KMS-11 (cell line): Measurements from ENCODE around the gene LCA5L.

Experiments used
- H2AFZ ChIP-seq: fragments of 200-600 bp; sonication (generic); 2 replicates; pipeline ENCODE4 v1.6.1; 2016; ENCODE audit warnings: antibody characterized with exemption, mixed run types, low read depth
- H3K27ac ChIP-seq: fragments of 200-600 bp; sonication (generic); 2 replicates; pipeline ENCODE4 v1.6.1; 2016; ENCODE audit warnings: mild to moderate bottlenecking, mixed run types
- H3K27me3 ChIP-seq: fragments of 200-600 bp; sonication (generic); 2 replicates; pipeline ENCODE4 v1.6.1; 2017; ENCODE audit warnings: mild to moderate bottlenecking, low read depth, mixed run types, moderate library complexity; ENCODE audit not compliant: insufficient read depth
- H3K36me3 ChIP-seq: fragments of 200-600 bp; sonication (generic); 2 replicates; pipeline ENCODE4 v1.6.1; 2017; ENCODE audit warnings: mild to moderate bottlenecking, mixed run types; ENCODE audit not compliant: insufficient read depth
- H3K4me1 ChIP-seq: fragments of 200-600 bp; sonication (generic); 2 replicates; pipeline ENCODE4 v1.6.1; 2016; ENCODE audit warnings: mild to moderate bottlenecking, low read depth, mixed run types; ENCODE audit not compliant: poor library complexity, severe bottlenecking
- H3K4me2 ChIP-seq: fragments of 200-600 bp; sonication (generic); 2 replicates; pipeline ENCODE4 v1.7.0; 2016; ENCODE audit warnings: mild to moderate bottlenecking, mixed run types
- H3K4me3 ChIP-seq: fragments of 200-600 bp; sonication (generic); IDR thresholded peaks from 2 replicates; pipeline ENCODE4 v1.6.1; 2017; ENCODE audit warnings: low read depth, low read length, mixed read lengths; ENCODE audit not compliant: insufficient read depth
- H3K79me2 ChIP-seq: fragments of 200-600 bp; sonication (generic); 2 replicates; pipeline ENCODE4 v1.6.1; 2016; ENCODE audit warnings: low read depth, mixed run types; ENCODE audit not compliant: insufficient read depth
- H3K9ac ChIP-seq: fragments of 200-600 bp; sonication (generic); 2 replicates; pipeline ENCODE4 v1.6.1; 2016; ENCODE audit warnings: mild to moderate bottlenecking, mixed run types
- H4K20me1 ChIP-seq: fragments of 200-600 bp; sonication (generic); 2 replicates; pipeline ENCODE4 v1.6.1; 2016; ENCODE audit warnings: mild to moderate bottlenecking, mixed run types; ENCODE audit not compliant: insufficient read depth
- TF ChIP-seq, protein P1 (sequence below): fragments of 200-600 bp; sonication (generic); conservative IDR thresholded peaks from 2 replicates; pipeline ENCODE4 v1.6.1; 2017; ENCODE audit warnings: low read depth, mild to moderate bottlenecking, antibody characterized with exemption, low read length, moderate library complexity, mixed read lengths

LCA5L gene

GRCh38 chr21:39392981-39393380 lies 52.6 kb downstream of the LCA5L start:
- TF ChIP-seq, protein P1, sequence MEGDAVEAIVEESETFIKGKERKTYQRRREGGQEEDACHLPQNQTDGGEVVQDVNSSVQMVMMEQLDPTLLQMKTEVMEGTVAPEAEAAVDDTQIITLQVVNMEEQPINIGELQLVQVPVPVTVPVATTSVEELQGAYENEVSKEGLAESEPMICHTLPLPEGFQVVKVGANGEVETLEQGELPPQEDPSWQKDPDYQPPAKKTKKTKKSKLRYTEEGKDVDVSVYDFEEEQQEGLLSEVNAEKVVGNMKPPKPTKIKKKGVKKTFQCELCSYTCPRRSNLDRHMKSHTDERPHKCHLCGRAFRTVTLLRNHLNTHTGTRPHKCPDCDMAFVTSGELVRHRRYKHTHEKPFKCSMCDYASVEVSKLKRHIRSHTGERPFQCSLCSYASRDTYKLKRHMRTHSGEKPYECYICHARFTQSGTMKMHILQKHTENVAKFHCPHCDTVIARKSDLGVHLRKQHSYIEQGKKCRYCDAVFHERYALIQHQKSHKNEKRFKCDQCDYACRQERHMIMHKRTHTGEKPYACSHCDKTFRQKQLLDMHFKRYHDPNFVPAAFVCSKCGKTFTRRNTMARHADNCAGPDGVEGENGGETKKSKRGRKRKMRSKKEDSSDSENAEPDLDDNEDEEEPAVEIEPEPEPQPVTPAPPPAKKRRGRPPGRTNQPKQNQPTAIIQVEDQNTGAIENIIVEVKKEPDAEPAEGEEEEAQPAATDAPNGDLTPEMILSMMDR, result no peak
- Histone ChIP-seq H3K79me2 (peaks cover 1% of the 10 kb centered on the region; the same call in 1 of the 2 replicates), H4K20me1 (no peaks in the 10 kb centered on the region), H3K4me2 (no peak overlapping the region), H3K27ac (no peak overlapping the region), H3K27me3 (no peaks in the 10 kb centered on the region), H2AFZ (no peak overlapping the region), H3K4me3 (no peak overlapping the region), H3K36me3 (peaks cover 6% of the 10 kb centered on the region; the same call in 1 of the 2 replicates), H3K9ac (no peak overlapping the region), H3K4me1 (no peaks in the 10 kb centered on the region)

DNA sequence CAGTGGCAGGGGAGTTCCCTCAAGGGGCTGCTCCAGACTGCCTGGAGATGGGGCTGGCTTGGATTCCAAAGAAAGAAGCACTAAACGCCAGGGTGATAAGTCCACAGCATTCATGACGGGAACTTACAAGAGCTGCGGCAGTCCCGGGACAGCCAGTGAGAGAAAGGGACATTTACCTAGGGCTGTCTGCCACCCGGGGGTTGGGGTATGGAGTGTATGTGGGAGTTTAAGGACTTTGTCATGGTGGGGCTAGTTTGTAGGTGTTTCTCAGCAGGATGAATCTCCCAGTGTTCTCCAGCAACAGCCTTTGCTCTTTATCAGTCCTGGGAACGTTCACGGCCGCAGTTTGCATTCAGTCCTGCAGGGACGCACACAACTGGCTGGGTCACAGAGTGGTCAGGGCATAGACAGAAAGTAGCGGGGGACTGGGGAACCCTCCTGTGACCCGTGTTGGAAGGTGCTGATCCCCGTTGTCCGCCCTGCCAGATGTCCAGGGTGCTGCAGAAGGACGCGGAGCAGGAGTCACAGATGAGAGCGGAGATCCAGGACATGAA lies 55.3 kb downstream of the LCA5L start:
- no peak overlapping the region for H2AFZ ChIP-seq
- TF ChIP-seq, protein P1, result no peak
- H3K79me2 ChIP-seq, result peaks cover 4% of the 10 kb centered on the region; the same call in 1 of the 2 replicates
- no peaks in the 10 kb centered on the region for H3K4me1 ChIP-seq
- H4K20me1 ChIP-seq, result no peaks in the 10 kb centered on the region
- H3K27me3 ChIP-seq, result no peaks in the 10 kb centered on the region
- no peak overlapping the region for H3K4me2 ChIP-seq
- H3K4me3 ChIP-seq, result no peak overlapping the region
- H3K27ac ChIP-seq, result no peak overlapping the region
- H3K36me3 ChIP-seq, result peaks cover 6% of the 10 kb centered on the region; the same call in 1 of the 2 replicates
- no peak overlapping the region for H3K9ac ChIP-seq

DNA sequence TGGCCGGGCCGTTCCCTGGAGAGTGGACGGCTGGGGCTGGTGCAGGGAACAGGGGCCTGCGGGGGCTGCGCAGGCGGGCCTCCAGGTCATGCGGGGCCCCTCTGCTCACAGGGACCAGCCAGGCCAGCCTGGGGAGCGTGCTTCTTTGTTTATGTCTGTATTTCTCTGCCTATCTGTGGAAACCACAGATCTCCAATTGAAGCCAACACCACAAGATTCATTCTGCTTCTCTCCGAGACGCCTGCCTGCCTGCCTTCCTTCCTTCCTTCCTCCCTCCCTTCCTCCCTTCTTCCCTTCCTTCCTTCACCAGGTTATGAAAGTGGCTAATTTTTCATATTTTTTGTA lies 56.8 kb downstream of the LCA5L start:
- Histone ChIP-seq H2AFZ (peak overlapping the region; percentile 52; the same call in 1 of the 2 replicates), H4K20me1 (no peaks in the 10 kb centered on the region), H3K4me3 (no peak overlapping the region), H3K27ac (no peak overlapping the region), H3K79me2 (peaks cover 4% of the 10 kb centered on the region; the same call in 1 of the 2 replicates), H3K9ac (no peak overlapping the region), H3K4me2 (peak overlapping the region; percentile 77; the same call in 1 of the 2 replicates), H3K27me3 (no peaks in the 10 kb centered on the region), H3K4me1 (no peaks in the 10 kb centered on the region), H3K36me3 (no peaks in the 10 kb centered on the region)
- TF ChIP-seq, protein P1, result no peak; the same call in 1 of the 2 replicates

DNA sequence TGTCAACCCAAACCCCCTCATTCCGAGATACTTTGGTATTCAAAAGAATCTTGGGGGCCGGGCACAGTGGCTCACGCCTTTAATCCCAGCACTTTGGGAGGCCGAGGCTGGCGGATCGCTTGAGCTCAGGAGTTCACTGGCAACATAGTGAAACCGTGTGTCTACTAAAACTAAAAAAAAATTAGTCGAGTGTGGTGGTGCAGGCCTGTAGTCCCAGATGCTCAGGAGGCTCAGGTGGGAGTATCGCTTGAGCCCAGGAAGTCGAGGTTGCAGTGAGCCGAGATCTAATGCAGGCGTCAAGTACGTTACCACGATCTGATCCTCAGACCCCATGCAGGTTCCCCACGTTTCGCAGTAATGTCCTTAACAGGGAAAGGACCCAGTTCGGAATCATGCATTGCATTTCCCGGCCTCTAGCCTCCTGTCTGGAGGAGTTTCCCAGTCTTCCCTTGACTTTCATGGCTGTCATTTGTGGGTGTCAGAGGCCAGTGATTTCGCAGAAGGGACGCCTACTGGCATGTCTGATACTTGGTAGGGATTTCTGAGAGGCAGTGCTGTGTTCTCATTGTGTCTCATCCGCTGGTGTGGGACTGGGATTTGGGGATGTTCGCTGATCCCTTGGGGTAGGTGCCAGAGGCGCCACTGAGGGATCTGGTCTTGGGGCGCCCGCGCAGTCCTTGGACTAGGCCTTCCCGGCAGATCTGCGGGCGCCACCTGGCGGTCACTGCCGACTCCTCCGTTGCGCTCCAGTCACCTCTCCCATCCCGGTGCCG lies 57.4 kb downstream of the LCA5L start:
- H3K27ac ChIP-seq, result peak overlapping the region; percentile 45; the same call in 1 of the 2 replicates
- H3K4me1 ChIP-seq, result no peaks in the 10 kb centered on the region
- no peaks in the 10 kb centered on the region for H3K27me3 ChIP-seq
- TF ChIP-seq, protein P1, result peak; percentile 54
- no peak overlapping the region for H3K4me3 ChIP-seq
- H3K4me2 ChIP-seq, result peak overlapping the region; percentile 77
- H3K9ac ChIP-seq, result peak overlapping the region; percentile 34; the same call in 1 of the 2 replicates
- H2AFZ ChIP-seq, result peak overlapping the region; percentile 52; the same call in 1 of the 2 replicates
- H4K20me1 ChIP-seq, result no peaks in the 10 kb centered on the region
- peaks cover 4% of the 10 kb centered on the region; the same call in 1 of the 2 replicates for H3K79me2 ChIP-seq
- no peaks in the 10 kb centered on the region for H3K36me3 ChIP-seq
